ENCODE data around the gene CWF19L2.

Gene CWF19L2

GRCh38 chr11:107301878-107302277, 155.7 kb downstream of the CWF19L2 start:
- no peak for DNase-seq (ENCODE audit: low read depth)

DNA sequence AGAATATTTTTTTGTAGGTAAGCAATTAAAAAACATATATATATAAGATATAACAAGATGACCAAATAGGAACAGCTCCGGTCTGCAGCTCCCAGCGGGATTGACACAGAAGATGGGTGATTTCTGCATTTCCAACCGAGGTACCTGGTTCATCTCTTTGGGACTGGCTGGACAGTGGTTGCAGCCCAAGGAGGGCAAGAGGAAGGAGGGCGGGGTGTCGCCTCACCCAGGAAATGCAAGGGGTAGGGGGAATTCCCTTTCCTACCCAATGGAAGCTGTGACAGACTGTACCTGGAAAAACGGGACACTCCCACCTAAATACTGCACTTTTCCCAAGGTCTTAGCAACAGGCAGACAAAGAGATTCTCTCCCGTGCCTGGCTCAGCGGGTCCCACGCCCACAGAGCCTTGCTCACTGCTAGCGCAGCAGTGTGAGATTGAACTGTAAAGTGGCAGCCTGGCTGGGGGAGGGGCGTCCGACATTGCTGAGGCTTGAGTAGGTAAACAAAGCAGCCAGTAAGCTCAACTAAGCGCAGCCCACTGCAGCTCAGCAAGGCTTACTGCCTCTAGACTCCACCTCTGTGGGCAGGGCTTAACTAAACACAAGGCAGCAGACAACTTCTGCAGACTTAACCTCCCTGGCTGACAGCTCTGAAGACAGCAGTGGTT, 163.8 kb downstream of the CWF19L2 start:
- DNase-seq (ENCODE audit: low read depth) = no peak

DNA sequence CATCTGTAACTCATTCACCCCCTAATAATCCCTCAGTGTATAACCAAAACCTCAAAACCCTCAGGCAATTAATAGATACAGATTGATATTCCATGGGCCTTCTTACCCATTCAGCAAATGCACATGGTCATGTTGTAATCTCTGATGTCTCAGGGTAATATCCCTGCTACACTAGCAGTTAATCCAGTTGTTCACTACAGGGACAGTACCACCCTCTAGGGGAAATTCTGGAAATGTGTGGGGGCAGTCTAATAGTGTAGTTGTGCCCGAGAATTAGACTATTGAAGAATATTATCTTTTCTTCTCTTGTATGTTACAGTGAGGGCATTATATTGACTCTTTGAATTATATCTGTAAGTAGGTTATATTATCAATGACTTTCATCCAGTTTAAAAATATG, 175.4 kb downstream of the CWF19L2 start:
- DNase-seq (ENCODE audit: low read depth) = no peak
